Measurements from ENCODE around the gene TP73.

DNA sequence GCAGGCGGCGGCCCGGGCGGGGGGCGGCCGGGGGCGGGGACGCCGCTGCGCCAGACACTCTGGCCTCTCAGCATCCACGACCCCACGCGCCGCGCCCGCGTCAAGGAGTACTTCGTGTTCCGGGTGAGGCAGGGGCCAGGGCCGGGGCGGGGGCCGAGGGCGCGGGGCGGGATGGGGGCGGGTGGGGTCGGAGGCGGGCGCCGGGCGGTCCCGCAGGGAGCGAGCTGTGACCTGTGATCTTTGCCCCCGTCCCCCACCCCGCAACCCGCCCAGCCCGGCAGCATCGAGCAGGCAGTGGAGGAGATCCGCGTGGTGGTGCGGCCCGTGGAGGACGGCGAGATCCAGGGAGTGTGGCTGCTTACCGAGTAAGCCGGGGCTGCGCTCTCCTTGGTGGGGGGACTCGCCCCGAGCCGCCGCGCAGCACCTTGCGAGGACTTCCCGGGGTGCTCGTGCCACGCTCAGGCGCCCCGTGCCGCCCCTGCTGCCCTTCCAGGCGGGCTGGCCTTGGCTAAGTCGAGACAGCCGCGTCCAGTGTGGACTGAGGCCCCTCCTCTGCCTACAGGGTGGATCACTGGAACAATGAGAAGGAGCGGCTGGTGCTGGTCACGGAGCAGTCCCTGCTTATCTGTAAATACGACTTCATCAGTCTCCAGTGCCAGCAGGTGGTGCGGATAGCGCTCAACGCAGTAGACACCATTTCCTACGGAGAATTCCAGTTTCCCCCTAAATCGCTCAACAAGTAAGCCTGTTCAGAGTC is 27.0 kb upstream of the TP73 start:
- TF ChIP-seq, protein P1, sequence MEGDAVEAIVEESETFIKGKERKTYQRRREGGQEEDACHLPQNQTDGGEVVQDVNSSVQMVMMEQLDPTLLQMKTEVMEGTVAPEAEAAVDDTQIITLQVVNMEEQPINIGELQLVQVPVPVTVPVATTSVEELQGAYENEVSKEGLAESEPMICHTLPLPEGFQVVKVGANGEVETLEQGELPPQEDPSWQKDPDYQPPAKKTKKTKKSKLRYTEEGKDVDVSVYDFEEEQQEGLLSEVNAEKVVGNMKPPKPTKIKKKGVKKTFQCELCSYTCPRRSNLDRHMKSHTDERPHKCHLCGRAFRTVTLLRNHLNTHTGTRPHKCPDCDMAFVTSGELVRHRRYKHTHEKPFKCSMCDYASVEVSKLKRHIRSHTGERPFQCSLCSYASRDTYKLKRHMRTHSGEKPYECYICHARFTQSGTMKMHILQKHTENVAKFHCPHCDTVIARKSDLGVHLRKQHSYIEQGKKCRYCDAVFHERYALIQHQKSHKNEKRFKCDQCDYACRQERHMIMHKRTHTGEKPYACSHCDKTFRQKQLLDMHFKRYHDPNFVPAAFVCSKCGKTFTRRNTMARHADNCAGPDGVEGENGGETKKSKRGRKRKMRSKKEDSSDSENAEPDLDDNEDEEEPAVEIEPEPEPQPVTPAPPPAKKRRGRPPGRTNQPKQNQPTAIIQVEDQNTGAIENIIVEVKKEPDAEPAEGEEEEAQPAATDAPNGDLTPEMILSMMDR (IDR thresholded peaks at IDR 0.05; ENCODE audit: poor library complexity, severe bottlenecking), result no peak
- TF ChIP-seq MXI1 (conservative IDR thresholded peaks at IDR 0.05; ENCODE audit: poor library complexity, severe bottlenecking) (peak; percentile 33), TAF1 (IDR thresholded peaks at IDR 0.05; ENCODE audit: low read depth) (no peak), EP300 (conservative IDR thresholded peaks at IDR 0.05; ENCODE audit: poor library complexity, severe bottlenecking) (no peak), EZH2 (IDR thresholded peaks at IDR 0.05; ENCODE audit: borderline replicate concordance, insufficient read depth, low read length, poor library complexity, severe bottlenecking) (no peak), POLR2AphosphoS5 (IDR thresholded peaks at IDR 0.05) (no peak), RAD21 (conservative IDR thresholded peaks at IDR 0.05) (no peak)

All from neural cell (in vitro differentiated cells).